Stimulated activated naive CD8-positive, alpha-beta T cell treated with anti-CD3 and anti-CD28 coated beads, Interleukin-15, Interleukin-2, amounts not matched to agents 100 ng/mL and 50 ng/mL, for 24 hours (primary cell): ENCODE data around the gene AGAP3.

Source experiments
- H3K27ac Mint-ChIP-seq: one replicate; pipeline ENCODE4 v1.8.0; 2021; ENCODE audit warnings: mild to moderate bottlenecking, mixed read lengths
- H3K27me3 Mint-ChIP-seq: one replicate; pipeline ENCODE4 v1.8.0; 2021; ENCODE audit warnings: mixed read lengths
- H3K36me3 Mint-ChIP-seq: one replicate; pipeline ENCODE4 v1.8.0; 2021; ENCODE audit warnings: low read depth, mixed read lengths
- H3K4me1 Mint-ChIP-seq: one replicate; pipeline ENCODE4 v1.8.0; 2021; ENCODE audit warnings: low read depth, mixed read lengths
- H3K4me3 Mint-ChIP-seq: one replicate; pipeline ENCODE4 v1.8.0; 2021; ENCODE audit warnings: mild to moderate bottlenecking, mixed read lengths
- H3K9me3 Mint-ChIP-seq: one replicate; pipeline ENCODE4 v1.8.0; 2021; ENCODE audit warnings: mixed read lengths

Gene AGAP3

DNA sequence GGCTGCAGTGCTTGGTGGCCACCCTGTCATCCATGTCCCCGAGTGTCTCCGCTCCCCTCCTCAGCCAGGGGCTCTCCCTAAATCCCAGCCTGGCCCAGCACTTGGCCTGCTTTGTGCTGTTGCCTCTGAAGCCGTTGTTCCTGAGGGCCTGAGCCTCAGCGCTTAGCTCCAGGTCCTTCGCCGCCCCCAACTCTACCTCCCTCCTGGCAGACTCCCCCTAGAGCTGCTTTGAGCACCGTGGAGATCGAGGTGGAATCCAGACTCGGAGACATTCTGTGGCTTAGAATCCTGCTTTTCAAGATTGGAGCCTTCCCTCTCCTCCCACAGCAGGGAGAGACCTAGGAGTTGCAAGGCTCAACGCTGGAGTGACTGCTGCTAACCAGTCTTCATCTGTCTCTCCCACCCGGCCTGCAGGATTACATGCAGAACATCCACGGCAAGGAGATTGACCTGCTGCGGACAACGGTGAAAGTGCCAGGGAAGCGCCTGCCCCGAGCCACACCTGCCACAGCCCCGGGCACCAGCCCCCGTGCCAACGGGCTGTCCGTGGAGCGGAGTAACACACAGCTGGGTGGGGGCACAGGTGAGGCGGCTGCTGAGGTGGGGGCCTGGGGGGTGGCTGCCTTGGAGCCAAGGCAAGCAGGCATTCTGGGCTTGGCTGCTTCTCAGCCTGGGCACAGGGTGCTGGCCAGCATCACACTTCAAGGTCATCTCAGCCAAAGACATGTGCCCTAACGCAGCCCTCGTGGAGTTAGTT is 47.9 kb downstream of the AGAP3 start:
- no peaks in the 10 kb centered on the region for H3K9me3 Mint-ChIP-seq
- H3K4me3 Mint-ChIP-seq, result no peak overlapping the region
- H3K36me3 Mint-ChIP-seq, result peaks cover 7% of the 10 kb centered on the region
- H3K4me1 Mint-ChIP-seq, result no peaks in the 10 kb centered on the region
- H3K27ac Mint-ChIP-seq, result no peak overlapping the region
- no peaks in the 10 kb centered on the region for H3K27me3 Mint-ChIP-seq

GRCh38 chr7:151134743-151135524 is 48.7 kb downstream of the AGAP3 start:
- H3K27me3 Mint-ChIP-seq, result no peaks in the 10 kb centered on the region
- H3K27ac Mint-ChIP-seq, result no peak overlapping the region
- no peaks in the 10 kb centered on the region for H3K9me3 Mint-ChIP-seq
- H3K36me3 Mint-ChIP-seq, result peaks cover 7% of the 10 kb centered on the region
- H3K4me1 Mint-ChIP-seq, result no peaks in the 10 kb centered on the region
- H3K4me3 Mint-ChIP-seq, result no peak overlapping the region

DNA sequence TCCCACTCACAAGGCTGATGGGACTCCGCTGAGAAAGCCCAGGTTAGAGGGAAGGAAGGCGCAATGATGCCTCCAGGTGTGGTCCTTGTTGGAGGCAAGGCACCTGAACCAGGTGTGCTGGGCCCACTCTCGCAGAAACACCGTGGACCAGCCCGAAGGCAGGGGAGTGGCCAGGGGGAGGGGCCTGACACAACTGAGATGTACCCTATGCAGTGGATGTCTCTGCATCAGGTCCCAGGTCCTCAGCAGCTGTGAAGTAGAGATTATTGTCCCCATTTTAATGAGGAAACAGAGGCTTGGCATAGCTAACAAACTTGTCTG is 49.2 kb downstream of the AGAP3 start:
- Mint-ChIP-seq H3K36me3 (peaks cover 7% of the 10 kb centered on the region), H3K27me3 (no peaks in the 10 kb centered on the region), H3K9me3 (no peaks in the 10 kb centered on the region)

GRCh38 chr7:151135866-151136843 is 49.9 kb downstream of the AGAP3 start:
- H3K27me3 Mint-ChIP-seq, result no peaks in the 10 kb centered on the region
- H3K4me1 Mint-ChIP-seq, result no peaks in the 10 kb centered on the region
- H3K9me3 Mint-ChIP-seq, result no peaks in the 10 kb centered on the region
- H3K27ac Mint-ChIP-seq, result no peak overlapping the region
- no peak overlapping the region for H3K4me3 Mint-ChIP-seq
- H3K36me3 Mint-ChIP-seq, result peaks cover 7% of the 10 kb centered on the region

More for the DNA sequence above, 49.2 kb downstream of the AGAP3 start:
- Mint-ChIP-seq H3K27ac (no peak overlapping the region), H3K4me3 (no peak overlapping the region), H3K4me1 (no peaks in the 10 kb centered on the region)

- Mint-ChIP-seq H3K4me1 (no peaks in the 10 kb centered on the region), H3K27ac (no peak overlapping the region), H3K9me3 (no peaks in the 10 kb centered on the region), H3K4me3 (no peak overlapping the region), H3K27me3 (no peaks in the 10 kb centered on the region), H3K36me3 (peaks cover 7% of the 10 kb centered on the region)
These were observed 50.9 kb downstream of the AGAP3 start for GRCh38 chr7:151137076-151137675.

DNA sequence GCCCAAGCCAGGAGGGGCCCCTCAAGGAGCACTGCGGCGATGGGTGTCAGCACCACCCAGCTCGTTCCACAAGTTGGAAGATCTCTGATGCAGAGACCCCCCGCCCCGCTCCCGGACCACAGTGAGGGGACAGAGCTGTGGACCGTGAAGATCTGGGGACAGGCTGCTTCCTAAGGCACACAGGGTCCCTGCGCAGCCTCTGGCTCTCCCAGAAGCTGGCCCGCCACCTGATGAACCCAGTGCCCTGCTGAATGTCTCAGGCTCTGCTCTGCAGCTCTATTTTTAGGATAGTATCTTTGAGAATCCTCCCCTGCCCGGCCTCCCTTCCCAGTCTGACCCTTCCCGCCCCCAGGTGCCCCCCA is 51.5 kb downstream of the AGAP3 start:
- H3K4me3 Mint-ChIP-seq, result no peak overlapping the region
- no peaks in the 10 kb centered on the region for H3K27me3 Mint-ChIP-seq
- no peaks in the 10 kb centered on the region for H3K4me1 Mint-ChIP-seq
- H3K27ac Mint-ChIP-seq, result no peak overlapping the region
- no peaks in the 10 kb centered on the region for H3K9me3 Mint-ChIP-seq
- peaks cover 7% of the 10 kb centered on the region for H3K36me3 Mint-ChIP-seq

DNA sequence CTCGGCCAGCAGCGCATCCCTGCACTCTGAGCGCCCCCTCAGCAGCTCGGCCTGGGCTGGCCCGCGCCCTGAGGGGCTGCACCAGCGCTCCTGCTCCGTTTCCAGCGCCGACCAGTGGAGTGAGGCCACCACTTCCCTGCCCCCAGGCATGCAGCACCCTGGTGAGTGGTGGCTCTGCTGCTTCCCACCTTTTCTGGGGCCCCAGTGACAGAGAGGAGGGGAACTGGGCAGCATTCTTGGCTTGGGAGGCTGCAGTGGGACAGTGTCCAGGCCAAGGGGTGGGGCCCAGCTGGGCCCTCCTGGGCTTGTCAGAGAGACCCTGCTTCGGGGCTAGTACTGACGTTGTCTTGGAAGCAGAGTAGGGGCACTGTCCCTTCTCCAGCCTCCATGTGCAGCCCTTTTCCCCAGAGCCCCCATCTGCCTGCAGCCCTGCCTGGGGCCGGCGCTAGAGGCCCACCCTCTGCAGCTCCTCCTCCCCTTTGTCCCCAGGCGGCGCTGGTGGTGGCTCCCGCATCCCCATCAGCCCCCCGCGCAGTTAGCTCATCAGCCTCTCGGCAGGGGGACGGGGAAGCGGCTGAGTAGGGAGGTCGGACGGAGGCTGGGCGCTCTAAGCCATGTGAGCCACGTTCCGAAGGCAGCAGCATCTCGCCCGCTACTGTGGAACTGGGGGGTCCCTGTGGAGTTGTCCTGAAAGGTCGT is 52.0 kb downstream of the AGAP3 start:
- Mint-ChIP-seq H3K27me3 (no peaks in the 10 kb centered on the region), H3K36me3 (peaks cover 7% of the 10 kb centered on the region)

DNA sequence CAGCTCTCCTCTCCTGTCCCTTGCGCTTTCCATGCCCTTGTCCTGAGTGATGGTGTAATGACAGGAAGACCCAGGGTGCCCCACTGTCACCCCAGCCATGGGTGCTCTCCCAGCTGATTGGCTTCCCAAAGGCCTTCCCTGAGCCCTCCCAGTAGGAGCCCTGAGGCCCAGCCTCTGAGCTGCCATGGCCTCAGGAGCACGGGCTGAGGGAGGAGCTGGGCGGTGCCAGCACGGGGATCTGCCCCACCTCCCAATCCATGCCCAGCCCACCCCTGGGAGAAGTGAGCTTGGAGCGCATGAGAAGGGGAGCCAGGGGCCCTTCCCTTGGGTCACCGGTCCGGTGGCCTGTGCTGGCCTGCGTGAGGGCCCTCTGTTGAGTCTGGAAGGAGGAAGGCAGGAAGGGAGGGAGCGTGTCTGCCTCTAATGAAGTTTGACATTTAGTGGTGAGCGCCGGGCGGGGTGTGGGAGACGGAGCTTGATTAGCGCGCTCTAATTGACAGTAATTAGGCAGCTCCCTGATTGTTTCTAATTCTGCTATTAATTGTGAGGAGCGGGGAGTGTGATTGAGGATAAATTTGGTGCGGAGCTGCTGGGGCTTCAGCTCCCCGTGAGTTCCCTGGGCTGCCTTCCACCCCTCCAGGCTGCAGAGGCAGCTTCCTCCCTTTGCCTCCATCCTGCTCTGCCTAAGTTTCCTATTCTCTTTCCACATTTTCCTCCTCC is 53.0 kb downstream of the AGAP3 start:
- no peaks in the 10 kb centered on the region for H3K4me1 Mint-ChIP-seq
- peaks cover 1% of the 10 kb centered on the region for H3K36me3 Mint-ChIP-seq
- H3K9me3 Mint-ChIP-seq, result no peaks in the 10 kb centered on the region
- H3K27ac Mint-ChIP-seq, result no peak overlapping the region
- no peaks in the 10 kb centered on the region for H3K27me3 Mint-ChIP-seq
- H3K4me3 Mint-ChIP-seq, result no peak overlapping the region

More for the DNA sequence above, 52.0 kb downstream of the AGAP3 start:
- Mint-ChIP-seq H3K4me1 (no peaks in the 10 kb centered on the region), H3K27ac (no peak overlapping the region), H3K4me3 (no peak overlapping the region), H3K9me3 (no peaks in the 10 kb centered on the region)

- Mint-ChIP-seq H3K9me3 (no peaks in the 10 kb centered on the region), H3K4me1 (no peaks in the 10 kb centered on the region), H3K27ac (no peak overlapping the region), H3K36me3 (peaks cover 4% of the 10 kb centered on the region), H3K27me3 (no peaks in the 10 kb centered on the region), H3K4me3 (no peak overlapping the region)
These were observed 53.5 kb downstream of the AGAP3 start for GRCh38 chr7:151139791-151140190.

DNA sequence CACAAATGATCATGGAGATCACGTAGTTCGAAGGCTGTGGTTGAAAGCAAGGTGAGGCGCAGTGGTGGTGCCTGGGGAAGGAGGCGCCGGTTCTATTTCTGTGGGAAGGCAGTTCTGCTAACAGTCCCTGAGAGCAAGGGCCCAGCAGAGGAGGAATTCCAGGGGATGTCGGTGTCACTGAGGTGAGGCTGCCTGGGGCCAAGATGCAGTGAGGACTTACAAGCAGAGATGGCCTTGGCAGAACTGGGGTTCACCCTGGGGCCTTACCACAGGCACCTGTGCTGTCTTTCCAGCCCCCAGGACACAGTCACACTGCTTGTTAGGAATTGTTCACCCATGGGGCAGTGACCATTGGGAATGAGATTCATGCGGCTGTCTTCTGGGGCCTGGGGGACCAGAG is 54.6 kb downstream of the AGAP3 start:
- Mint-ChIP-seq H3K4me1 (no peaks in the 10 kb centered on the region), H3K4me3 (no peak overlapping the region), H3K27ac (no peak overlapping the region), H3K9me3 (no peaks in the 10 kb centered on the region), H3K36me3 (peaks cover 4% of the 10 kb centered on the region), H3K27me3 (no peaks in the 10 kb centered on the region)

DNA sequence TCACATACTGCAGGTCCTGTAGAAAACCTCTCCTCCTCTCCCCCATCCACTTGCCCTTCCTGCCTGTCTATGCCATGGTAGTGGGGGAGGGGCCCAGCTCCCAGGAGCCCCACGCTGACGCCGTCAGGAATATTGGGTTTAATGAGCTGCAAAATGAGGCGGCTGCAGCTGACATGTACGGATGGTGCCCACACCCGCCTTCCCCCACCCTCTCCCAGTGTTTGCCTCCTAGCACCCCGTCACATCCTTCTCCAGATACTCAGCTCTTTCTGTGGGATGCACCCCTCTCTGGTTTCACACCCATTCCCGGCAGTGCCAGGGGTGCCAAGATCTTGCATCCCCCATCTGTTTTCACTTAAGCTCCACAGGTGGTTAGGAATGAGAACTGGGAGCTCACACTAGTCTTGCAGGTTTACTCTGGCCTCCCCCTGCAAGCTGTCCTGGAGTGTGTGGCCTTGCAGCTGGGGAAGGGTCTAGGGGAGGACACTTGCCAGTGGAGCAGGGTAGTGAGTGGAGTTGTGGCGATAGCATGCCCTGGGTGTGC is 55.1 kb downstream of the AGAP3 start:
- Mint-ChIP-seq H3K9me3 (no peaks in the 10 kb centered on the region), H3K4me3 (no peak overlapping the region), H3K27ac (no peak overlapping the region), H3K36me3 (peaks cover 4% of the 10 kb centered on the region), H3K27me3 (no peaks in the 10 kb centered on the region), H3K4me1 (no peaks in the 10 kb centered on the region)

- Mint-ChIP-seq H3K27ac (no peak overlapping the region), H3K27me3 (peaks cover 2% of the 10 kb centered on the region), H3K4me3 (no peak overlapping the region), H3K36me3 (peaks cover 4% of the 10 kb centered on the region), H3K4me1 (no peaks in the 10 kb centered on the region), H3K9me3 (no peaks in the 10 kb centered on the region)
These were observed 55.8 kb downstream of the AGAP3 start for GRCh38 chr7:151141855-151142685.

DNA sequence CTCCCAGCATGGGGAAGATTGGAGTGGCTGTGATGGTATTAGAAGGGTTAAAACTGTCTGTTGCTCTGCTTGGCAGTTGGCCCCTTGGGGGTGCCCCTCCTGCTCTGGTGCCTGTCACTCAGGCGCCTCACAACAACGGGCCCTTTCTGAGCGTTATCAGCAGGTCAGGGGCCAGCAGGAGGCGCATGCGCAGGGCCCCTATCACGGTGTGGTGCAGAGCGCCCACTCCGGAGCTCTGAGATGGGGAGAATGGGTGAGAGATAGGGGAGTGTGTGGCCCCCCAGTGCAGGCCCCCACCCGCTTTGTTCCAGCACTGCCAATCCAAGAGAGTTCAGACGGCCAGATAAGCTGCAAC is 56.4 kb downstream of the AGAP3 start:
- Mint-ChIP-seq H3K9me3 (no peaks in the 10 kb centered on the region), H3K4me3 (no peak overlapping the region), H3K27ac (no peak overlapping the region), H3K27me3 (peaks cover 5% of the 10 kb centered on the region), H3K36me3 (peaks cover 4% of the 10 kb centered on the region), H3K4me1 (no peaks in the 10 kb centered on the region)
